Memory B cell (primary cell): ENCODE data around the gene TXNDC17.

ENCODE experiments used
- ATAC-seq: fragments of 150-1000 bp; cut with Tn5 transposase; 2 replicates; pipeline ENCODE4 v1.10.0; 2021; ENCODE audit warnings: low read depth, mild to moderate bottlenecking, moderate library complexity
- DNase-seq, 2 donors: peaks; one replicate each; pipeline ENCODE4 v3.0.0; 2022; ENCODE audit warnings: low spot score in 2 of 2
- H3K27ac Mint-ChIP-seq: one replicate; pipeline ENCODE4 v1.8.0; 2022; ENCODE audit warnings: mild to moderate bottlenecking, moderate library complexity, mixed read lengths
- H3K27me3 Mint-ChIP-seq: one replicate; pipeline ENCODE4 v1.8.0; 2022; ENCODE audit warnings: mixed read lengths
- H3K36me3 Mint-ChIP-seq: one replicate; pipeline ENCODE4 v1.8.0; 2022; ENCODE audit warnings: mild to moderate bottlenecking, mixed read lengths
- H3K4me1 Mint-ChIP-seq: one replicate; pipeline ENCODE4 v1.8.0; 2022; ENCODE audit warnings: mixed read lengths
- H3K4me3 Mint-ChIP-seq: one replicate; pipeline ENCODE4 v1.8.0; 2022; ENCODE audit warnings: mild to moderate bottlenecking, moderate library complexity, mixed read lengths
- H3K9me3 Mint-ChIP-seq: one replicate; pipeline ENCODE4 v1.8.0; 2022; ENCODE audit warnings: mixed read lengths

The TXNDC17 gene

DNA sequence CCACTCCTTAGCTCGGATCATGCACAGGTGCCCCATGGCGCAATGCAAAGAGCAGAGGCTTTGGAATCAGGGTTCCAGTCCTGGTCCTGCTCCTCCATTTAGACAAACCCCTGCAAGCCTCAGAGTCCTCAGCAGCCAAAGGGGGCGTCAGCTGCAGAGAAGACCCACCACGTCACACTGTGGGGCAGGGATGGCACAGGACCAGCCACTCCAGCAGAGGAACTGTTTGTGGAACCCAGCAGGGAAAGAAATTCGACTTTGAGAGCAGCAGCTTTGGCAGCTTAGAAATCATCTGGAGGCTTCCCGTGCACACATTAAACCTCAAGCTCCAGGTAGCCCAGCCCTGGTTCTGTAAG lies 35.9 kb downstream of the TXNDC17 start:
- ATAC-seq (no peak), DNase-seq (no peak)
- H3K27ac Mint-ChIP-seq: no peak overlapping the region
- H3K9me3 Mint-ChIP-seq: no peaks in the 10 kb centered on the region
- H3K4me1 Mint-ChIP-seq: peaks cover 13% of the 10 kb centered on the region
- peaks cover 7% of the 10 kb centered on the region for H3K36me3 Mint-ChIP-seq
- peaks cover 2% of the 10 kb centered on the region for H3K27me3 Mint-ChIP-seq
- H3K4me3 Mint-ChIP-seq: no peak overlapping the region

DNA sequence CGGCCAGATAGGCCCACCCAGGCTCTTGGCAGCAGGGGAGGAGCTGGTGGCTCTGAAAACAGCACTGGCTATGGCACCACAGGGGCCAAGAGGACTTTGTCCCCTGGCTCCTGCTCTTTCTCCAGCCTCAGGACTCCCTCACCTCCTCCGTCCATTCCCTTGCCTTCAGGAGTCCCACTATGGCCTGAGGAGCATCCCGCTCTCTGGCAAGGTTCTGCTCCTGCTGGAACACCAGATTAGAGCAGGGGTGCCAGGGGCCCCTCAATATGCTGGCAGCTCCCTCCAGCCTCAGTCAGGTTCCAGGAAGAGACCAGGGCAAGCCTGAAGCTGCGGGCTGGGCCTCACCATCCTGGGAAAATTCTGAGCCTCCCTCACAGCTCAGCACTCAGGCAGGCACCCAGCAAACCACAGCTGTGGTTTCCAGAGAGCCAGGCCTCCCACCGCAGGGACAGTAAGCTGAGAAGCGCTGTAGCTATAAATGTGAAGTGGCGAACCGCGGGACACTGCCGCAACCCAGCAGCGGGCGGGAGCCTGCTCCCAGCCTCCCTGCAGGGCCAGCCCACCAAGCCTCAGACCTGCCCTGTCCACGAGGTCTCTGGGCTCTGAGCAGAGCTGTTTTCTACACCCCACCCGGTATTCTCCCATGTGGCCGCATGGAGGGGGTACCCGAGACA lies 36.4 kb downstream of the TXNDC17 start:
- Mint-ChIP-seq H3K27ac (no peak overlapping the region), H3K9me3 (no peaks in the 10 kb centered on the region), H3K36me3 (peaks cover 8% of the 10 kb centered on the region), H3K4me1 (peaks cover 13% of the 10 kb centered on the region), H3K27me3 (peaks cover 2% of the 10 kb centered on the region), H3K4me3 (no peak overlapping the region)
- no peak for ATAC-seq
- DNase-seq: no peak

DNA sequence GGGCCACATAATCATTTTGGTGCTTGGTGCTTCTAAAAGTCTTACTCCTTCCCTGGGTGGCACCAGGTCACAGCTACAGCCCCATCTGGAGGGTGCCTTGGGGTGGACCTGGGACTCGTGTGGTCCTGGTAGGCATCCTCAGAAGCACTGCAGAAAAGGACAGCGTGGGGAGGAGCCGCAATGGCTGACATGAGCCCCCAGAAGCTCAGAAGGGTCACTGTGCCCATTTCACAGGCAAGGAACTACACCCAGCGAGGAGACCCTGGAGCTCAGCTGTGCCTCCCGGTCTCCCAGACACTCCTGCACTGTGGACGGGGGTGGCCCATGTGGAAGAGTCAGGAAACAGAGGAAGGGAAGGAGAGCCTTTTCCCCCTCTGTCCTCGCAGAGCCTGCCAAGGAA lies 37.1 kb downstream of the TXNDC17 start:
- DNase-seq (no peak), ATAC-seq (no peak)
- Mint-ChIP-seq H3K36me3 (peaks cover 8% of the 10 kb centered on the region), H3K9me3 (no peaks in the 10 kb centered on the region), H3K4me3 (no peak overlapping the region), H3K4me1 (peaks cover 13% of the 10 kb centered on the region), H3K27me3 (peaks cover 2% of the 10 kb centered on the region), H3K27ac (no peak overlapping the region)

DNA sequence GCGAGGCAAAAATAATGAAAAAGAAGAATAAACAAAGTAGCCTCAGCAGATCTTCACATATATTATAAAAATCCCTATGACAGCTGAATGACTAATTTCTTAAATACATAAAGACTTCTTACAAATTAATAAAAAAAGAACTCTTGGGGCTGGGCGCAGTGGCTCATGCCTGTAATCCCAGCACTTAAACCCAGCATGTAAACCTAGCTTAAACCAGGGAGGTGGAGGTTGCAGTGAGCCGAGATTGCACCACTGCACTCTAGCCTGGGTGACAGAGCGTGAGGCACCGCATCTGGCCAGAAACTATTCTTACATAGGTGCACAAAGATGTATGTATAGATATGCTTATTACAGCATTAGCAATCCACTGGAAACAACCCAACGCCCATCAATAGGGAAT lies 38.4 kb downstream of the TXNDC17 start:
- no peaks in the 10 kb centered on the region for H3K9me3 Mint-ChIP-seq
- no peak for ATAC-seq
- no peak overlapping the region for H3K4me3 Mint-ChIP-seq

DNA sequence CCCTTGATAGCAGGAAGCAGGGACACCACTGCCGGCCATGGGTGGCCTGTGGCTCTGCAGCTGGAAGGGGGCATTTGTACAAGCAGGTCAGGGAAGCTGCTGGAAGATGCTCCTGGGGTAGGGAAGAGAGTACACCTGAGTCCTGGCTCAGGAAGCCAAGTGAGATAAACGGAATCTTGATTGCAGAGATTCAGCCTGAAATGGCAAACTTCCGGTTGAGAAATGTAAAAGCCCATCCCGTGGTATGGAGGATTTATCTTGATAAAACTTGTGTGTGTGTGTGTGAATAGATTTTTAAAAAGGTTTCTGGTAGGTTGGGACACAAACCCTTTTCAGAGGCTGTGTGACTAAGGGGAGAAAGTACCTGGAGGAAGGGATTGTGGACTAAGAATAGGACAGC lies 40.3 kb downstream of the TXNDC17 start:
- peaks cover 5% of the 10 kb centered on the region for H3K36me3 Mint-ChIP-seq
- ATAC-seq (no peak), DNase-seq (no peak)
- no peak overlapping the region for H3K4me3 Mint-ChIP-seq
- no peaks in the 10 kb centered on the region for H3K9me3 Mint-ChIP-seq
- peaks cover 10% of the 10 kb centered on the region for H3K4me1 Mint-ChIP-seq
- H3K27me3 Mint-ChIP-seq: peaks cover 3% of the 10 kb centered on the region
- no peak overlapping the region for H3K27ac Mint-ChIP-seq

More for the DNA sequence above, 38.4 kb downstream of the TXNDC17 start:
- peaks cover 13% of the 10 kb centered on the region for H3K4me1 Mint-ChIP-seq
- peaks cover 2% of the 10 kb centered on the region for H3K27me3 Mint-ChIP-seq
- H3K27ac Mint-ChIP-seq: no peak overlapping the region
- H3K36me3 Mint-ChIP-seq: peaks cover 5% of the 10 kb centered on the region
- no peak for DNase-seq

DNA sequence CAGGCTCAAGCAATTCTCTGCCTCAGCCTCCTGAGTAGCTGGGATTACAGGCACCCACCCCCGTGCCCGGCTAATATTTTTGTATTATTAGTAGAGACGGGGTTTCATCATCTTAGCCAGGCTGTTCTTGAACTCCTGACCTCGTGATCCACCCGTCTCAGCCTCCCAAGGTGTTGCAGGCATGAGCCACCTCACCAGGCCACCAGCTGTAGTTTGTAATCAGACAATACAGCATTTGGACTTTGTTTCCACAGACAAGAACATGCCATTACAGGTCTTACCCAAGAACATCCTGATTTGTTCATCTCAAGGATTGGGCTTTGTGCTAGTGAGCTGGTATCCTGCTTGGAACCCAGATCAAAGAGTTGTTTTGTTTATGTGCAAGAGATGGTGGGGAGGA lies 40.8 kb downstream of the TXNDC17 start:
- DNase-seq (no peak), ATAC-seq (no peak)
- Mint-ChIP-seq H3K27ac (no peak overlapping the region), H3K9me3 (no peaks in the 10 kb centered on the region), H3K4me3 (no peak overlapping the region), H3K27me3 (peaks cover 3% of the 10 kb centered on the region), H3K4me1 (peaks cover 10% of the 10 kb centered on the region), H3K36me3 (peaks cover 5% of the 10 kb centered on the region)

DNA sequence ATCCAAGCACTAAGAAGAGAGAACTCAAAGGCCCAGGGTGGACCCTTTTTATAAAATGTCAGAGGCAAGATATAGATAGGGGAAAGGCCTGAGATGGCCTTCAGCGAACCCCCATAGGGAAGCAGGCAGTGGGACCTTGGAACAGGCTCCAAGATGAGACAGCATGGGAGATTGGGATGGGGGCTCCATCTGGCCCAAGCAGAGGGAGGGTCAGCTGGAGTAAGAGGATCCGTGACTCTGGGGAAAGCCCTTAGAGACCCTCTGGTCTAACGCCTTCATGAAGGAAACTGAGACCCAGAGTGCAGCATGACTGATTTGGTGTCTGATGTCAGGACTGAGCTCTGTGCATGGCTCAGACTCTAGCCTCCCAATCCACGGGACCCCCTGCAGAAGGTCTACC lies 41.5 kb downstream of the TXNDC17 start:
- peaks cover 5% of the 10 kb centered on the region for H3K36me3 Mint-ChIP-seq
- ATAC-seq: no peak
- H3K4me3 Mint-ChIP-seq: no peak overlapping the region
- DNase-seq: no peak
- peaks cover 9% of the 10 kb centered on the region for H3K4me1 Mint-ChIP-seq
- no peaks in the 10 kb centered on the region for H3K9me3 Mint-ChIP-seq
- H3K27me3 Mint-ChIP-seq: peaks cover 7% of the 10 kb centered on the region
- no peak overlapping the region for H3K27ac Mint-ChIP-seq

DNA sequence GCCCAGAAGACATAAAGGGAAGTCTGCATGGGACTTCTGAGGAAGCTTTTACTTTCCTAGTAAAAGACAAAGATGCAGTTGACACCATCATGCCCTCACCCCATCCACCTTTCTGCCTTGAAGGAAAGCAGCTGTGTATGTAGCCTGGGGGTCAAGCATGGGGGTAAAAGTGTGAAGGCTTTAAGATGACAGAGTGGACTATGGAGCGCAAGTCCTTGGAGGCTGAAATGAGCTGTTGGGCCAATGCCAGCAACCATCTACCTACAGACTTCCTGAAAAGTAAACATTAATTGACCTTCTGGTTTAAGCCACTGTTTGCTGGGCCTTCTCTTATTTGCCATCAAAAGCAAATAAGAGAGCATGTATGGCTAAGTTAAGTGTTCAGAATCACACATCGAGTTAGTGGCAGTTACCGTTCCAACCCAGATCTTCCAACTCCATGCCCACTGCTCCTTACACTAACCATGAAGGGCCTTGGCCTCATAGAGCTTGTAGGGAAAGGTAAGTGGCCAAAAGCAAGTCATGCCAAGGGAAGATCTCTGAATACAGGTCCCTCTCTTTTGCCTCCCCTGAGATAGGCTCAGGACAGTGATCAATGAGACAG lies 42.3 kb downstream of the TXNDC17 start:
- peaks cover 7% of the 10 kb centered on the region for H3K27me3 Mint-ChIP-seq
- H3K36me3 Mint-ChIP-seq: peaks cover 7% of the 10 kb centered on the region
- H3K4me1 Mint-ChIP-seq: peaks cover 2% of the 10 kb centered on the region
- DNase-seq: no peak
- no peak overlapping the region for H3K4me3 Mint-ChIP-seq
- no peak overlapping the region for H3K27ac Mint-ChIP-seq
- no peak for ATAC-seq
- H3K9me3 Mint-ChIP-seq: no peaks in the 10 kb centered on the region

DNA sequence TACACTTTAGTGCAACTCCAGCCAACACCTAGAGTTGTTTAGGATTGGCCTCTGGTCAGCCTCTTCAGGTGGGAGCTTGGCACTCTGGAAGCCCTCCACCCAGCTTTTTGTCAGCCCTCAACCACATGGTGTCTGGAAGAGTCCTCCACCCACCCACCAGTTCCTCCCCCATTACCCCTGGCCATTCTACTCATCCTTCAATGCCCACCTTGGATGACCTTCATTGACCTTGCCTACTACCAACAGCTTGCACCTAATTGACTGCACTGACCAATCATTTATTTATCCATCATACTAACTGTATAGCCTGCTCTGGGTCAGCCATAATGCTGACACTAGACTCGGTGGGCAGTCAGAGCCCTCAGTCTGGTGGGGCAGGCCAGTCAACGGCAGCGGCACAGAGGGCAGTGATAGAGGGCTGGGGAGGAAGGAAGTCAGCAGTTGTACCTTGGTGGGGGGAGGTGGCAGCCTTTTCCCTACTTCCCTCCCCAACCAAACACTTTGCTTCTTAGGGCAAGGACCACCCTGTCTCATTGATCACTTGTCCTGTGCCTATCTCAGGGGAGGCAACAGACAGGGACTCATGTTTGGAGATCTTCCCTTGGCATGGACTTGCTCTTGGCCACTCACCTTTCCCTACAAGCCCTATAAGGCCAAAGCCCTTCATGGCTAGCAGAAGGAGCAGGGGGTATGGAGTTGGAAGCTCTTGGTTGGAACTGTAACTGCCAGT lies 43.0 kb downstream of the TXNDC17 start:
- ATAC-seq (no peak), DNase-seq (no peak)
- Mint-ChIP-seq H3K27ac (no peak overlapping the region), H3K4me1 (no peaks in the 10 kb centered on the region), H3K4me3 (no peak overlapping the region), H3K9me3 (no peaks in the 10 kb centered on the region), H3K36me3 (peaks cover 7% of the 10 kb centered on the region), H3K27me3 (peaks cover 7% of the 10 kb centered on the region)

DNA sequence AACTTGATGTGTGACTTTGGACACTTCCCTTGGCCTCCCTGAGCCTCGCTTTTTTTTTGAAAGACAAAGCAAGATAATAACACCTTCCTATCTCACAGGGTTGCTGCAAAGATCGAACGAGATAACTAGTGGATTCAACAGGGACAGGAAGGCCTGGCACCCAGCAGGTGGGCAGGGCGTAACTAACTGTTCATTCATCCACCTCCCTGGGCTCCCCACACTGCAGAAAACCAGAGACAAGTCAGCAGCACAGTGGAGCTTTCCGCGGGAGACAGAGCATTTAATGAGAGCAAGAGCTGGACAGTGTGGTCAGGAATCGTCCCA lies 43.6 kb downstream of the TXNDC17 start:
- H3K27me3 Mint-ChIP-seq: peaks cover 7% of the 10 kb centered on the region
- H3K36me3 Mint-ChIP-seq: peaks cover 7% of the 10 kb centered on the region
- H3K27ac Mint-ChIP-seq: no peak overlapping the region

DNA sequence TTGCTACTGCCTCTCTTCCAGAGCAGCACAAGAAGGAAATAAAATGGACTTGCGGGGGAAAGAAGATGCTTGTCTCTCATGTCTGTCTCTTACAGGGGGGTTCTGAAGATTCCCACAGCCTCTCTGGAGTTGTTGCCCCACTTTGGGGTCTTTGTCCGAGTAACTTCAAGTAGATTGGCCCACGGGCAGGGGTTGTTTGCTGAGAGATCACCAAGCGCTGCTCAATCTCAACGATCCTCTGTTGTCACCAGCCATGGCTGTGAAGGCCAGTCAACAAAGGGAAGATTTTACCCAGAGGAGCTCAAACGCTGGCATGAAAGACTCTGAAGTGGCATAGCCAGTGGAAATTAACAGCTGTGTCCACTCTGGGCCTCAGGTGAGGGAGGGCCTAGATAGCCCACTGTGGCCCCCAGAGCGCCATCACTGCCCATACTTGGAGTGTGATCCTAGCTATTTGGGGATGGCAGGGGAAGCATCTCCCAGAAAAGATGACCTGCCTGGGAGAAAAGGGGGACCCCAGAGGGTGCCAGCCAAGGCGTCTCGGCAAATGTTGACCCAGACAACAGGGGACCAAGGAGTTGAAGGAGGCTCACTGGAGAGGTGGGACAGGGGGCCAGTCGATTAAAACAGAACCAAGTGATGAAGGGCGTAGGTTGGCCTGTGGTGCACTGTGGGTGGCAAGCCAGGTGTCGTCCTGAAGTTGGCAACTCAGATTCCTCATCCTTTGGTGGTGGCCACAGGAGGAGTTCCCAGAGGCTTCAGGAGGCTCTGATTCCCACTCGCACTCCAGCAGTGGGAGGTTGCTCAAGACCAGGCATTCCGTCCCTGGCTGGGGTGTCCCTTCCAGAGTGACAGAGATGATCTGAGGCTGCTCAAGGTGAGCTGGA lies 44.3 kb downstream of the TXNDC17 start:
- no peaks in the 10 kb centered on the region for H3K9me3 Mint-ChIP-seq
- ATAC-seq (no peak), DNase-seq (no peak)
- no peak overlapping the region for H3K4me3 Mint-ChIP-seq
- H3K27ac Mint-ChIP-seq: no peak overlapping the region
- H3K27me3 Mint-ChIP-seq: peaks cover 9% of the 10 kb centered on the region
- peaks cover 7% of the 10 kb centered on the region for H3K36me3 Mint-ChIP-seq
- no peaks in the 10 kb centered on the region for H3K4me1 Mint-ChIP-seq

More for the DNA sequence above, 43.6 kb downstream of the TXNDC17 start:
- DNase-seq (no peak), ATAC-seq (no peak)
- no peaks in the 10 kb centered on the region for H3K4me1 Mint-ChIP-seq
- no peaks in the 10 kb centered on the region for H3K9me3 Mint-ChIP-seq
- no peak overlapping the region for H3K4me3 Mint-ChIP-seq

DNA sequence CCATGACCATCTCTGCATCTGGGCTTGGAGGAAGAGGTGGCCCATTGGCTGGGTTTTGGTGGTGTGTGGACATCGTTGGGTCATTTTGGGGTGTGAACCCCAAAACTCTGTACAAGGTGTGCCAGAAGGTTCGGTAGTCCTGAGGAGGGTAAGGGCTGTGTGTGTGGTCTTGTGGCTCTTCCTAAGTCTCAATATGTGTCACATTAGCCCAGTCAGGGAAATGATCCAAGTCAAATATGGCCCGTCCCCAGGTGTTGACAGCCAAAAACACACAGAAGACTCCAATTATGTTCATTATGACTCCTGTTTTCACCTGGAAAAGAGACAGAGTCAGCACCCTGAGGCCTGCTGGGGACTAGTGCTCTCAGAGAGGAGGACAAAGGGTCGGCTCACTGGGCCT lies 45.2 kb downstream of the TXNDC17 start:
- Mint-ChIP-seq H3K36me3 (peaks cover 7% of the 10 kb centered on the region), H3K4me3 (no peak overlapping the region), H3K27ac (no peak overlapping the region), H3K27me3 (peaks cover 12% of the 10 kb centered on the region), H3K4me1 (no peaks in the 10 kb centered on the region), H3K9me3 (no peaks in the 10 kb centered on the region)
- ATAC-seq (no peak), DNase-seq (no peak)

DNA sequence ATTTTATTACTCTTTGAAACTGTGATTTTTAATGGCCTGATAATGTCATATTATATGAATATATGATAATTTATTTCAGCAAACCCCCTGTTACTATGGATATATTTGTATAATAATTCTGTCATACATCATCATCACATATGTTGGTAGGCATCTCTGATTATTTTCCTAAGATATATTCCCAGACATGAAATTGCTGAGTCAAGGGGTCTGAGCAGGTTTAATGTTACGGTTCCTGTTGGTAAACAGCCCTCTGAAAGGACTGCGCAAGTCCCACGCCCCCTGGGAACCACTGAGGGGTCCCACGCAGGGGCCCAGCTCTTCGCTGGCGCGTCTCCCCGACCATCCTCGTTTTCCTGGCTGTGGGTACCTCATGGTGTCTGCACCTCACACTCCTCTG lies 48.1 kb downstream of the TXNDC17 start:
- no peak for DNase-seq
- no peak overlapping the region for H3K27ac Mint-ChIP-seq
- H3K36me3 Mint-ChIP-seq: peaks cover 5% of the 10 kb centered on the region
- H3K27me3 Mint-ChIP-seq: peaks cover 22% of the 10 kb centered on the region
- ATAC-seq: no peak
- no peaks in the 10 kb centered on the region for H3K9me3 Mint-ChIP-seq
- H3K4me1 Mint-ChIP-seq: peaks cover 2% of the 10 kb centered on the region
- H3K4me3 Mint-ChIP-seq: no peak overlapping the region

DNA sequence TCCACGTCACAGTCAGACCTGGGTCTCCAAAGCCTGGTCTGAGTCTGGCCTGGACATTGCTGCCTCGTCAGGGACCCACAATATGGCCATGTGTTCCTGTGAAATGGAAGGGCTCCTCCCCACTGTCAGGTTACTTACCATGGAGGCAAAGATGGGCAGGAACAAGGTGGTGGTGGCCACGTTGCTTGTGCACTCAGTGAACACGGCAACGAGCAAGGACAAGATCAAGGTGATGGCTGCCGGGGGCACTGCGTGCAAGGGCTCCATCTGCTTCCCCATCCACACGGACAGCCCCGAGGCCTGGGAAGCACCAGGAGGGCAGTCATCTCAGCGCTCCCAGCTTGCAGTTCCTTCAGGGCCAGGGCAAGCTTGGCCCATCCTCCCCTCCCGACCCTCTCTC lies 49.8 kb downstream of the TXNDC17 start:
- no peaks in the 10 kb centered on the region for H3K9me3 Mint-ChIP-seq
- DNase-seq (no peak), ATAC-seq (no peak)
- peaks cover 2% of the 10 kb centered on the region for H3K4me1 Mint-ChIP-seq
- H3K4me3 Mint-ChIP-seq: no peak overlapping the region
- H3K27me3 Mint-ChIP-seq: peaks cover 26% of the 10 kb centered on the region
- H3K36me3 Mint-ChIP-seq: peaks cover 4% of the 10 kb centered on the region
- H3K27ac Mint-ChIP-seq: no peak overlapping the region
